ENCODE data around the gene CCDC27.

GRCh38 chr1:3746830-3747521 lies 5.3 kb upstream of the CCDC27 start:
- TF ChIP-seq MAX (IDR thresholded peaks at IDR 0.05) (no peak; the same call in 1 of the 2 replicates), GTF2F1 (IDR thresholded peaks at IDR 0.05; ENCODE audit: borderline replicate concordance, low read depth, low read length) (no peak)

Data from H1 (cell line).